Measurements from ENCODE around the gene RNU7-1. TPM values are rescaled to one million over a fixed set of nuclear protein-coding genes. Genes with fewer than 3 reads are reported as not detected.

Gene RNU7-1
- total and polyA plus RNA-seq, 2 experiments from 2014 or later, result not detected

GRCh38 chr12:6974180-6974579 is 30.6 kb downstream of the RNU7-1 start:
- Histone ChIP-seq H3F3A (ENCODE audit: insufficient read depth) (peaks cover 6% of the 10 kb centered on the region; the same call in 1 of the 2 replicates), H4K20me1 (ENCODE audit: insufficient read depth) (no peaks in the 10 kb centered on the region), H3K27ac (no peak overlapping the region), H2AFZ (no peak overlapping the region), H3K4me3 (no peak overlapping the region), H3K79me2 (ENCODE audit: insufficient read depth) (peaks cover 51% of the 10 kb centered on the region), H3K27me3 (replicated peaks; ENCODE audit: insufficient read depth) (no peaks in the 10 kb centered on the region), H3K9ac (no peak overlapping the region), H3K36me3 (ENCODE audit: low read depth) (peaks cover 34% of the 10 kb centered on the region), H3K4me1 (ENCODE audit: insufficient read depth) (peaks cover 15% of the 10 kb centered on the region), H3K4me2 (ENCODE audit: unreplicated experiment) (no peak overlapping the region), H3K9me2 (ENCODE audit: insufficient read depth) (no peaks in the 10 kb centered on the region), H3K9me3 (ENCODE audit: low read depth) (no peaks in the 10 kb centered on the region)
- in situ Hi-C loops (cut with MboI), result no loop called here
- 88 to 89% methylated on average over 6 of the region's 6 CpGs for WGBS, 2 experiments (ENCODE audit: low coverage in 1 of 2, low lambda C conversion rate in 2 of 2, missing lambda C conversion rate in 2 of 2)
- TF ChIP-seq EZH2 (IDR thresholded peaks at IDR 0.05; ENCODE audit: insufficient read depth, poor library complexity, severe bottlenecking) (no peak), EZH2phosphoT487 (IDR thresholded peaks at IDR 0.05; ENCODE audit: insufficient read depth, low read depth) (no peak)
- no peak for DNase-seq

GRCh38 chr12:6975297-6976032 is 31.8 kb downstream of the RNU7-1 start:
- Histone ChIP-seq H3K9me2 (ENCODE audit: insufficient read depth) (no peaks in the 10 kb centered on the region), H4K20me1 (ENCODE audit: insufficient read depth) (no peaks in the 10 kb centered on the region), H3K79me2 (ENCODE audit: insufficient read depth) (peaks cover 39% of the 10 kb centered on the region), H3K4me2 (ENCODE audit: unreplicated experiment) (no peak overlapping the region), H2AFZ (no peak overlapping the region), H3K27me3 (replicated peaks; ENCODE audit: insufficient read depth) (no peaks in the 10 kb centered on the region), H3K9me3 (ENCODE audit: low read depth) (no peaks in the 10 kb centered on the region), H3K9ac (no peak overlapping the region), H3F3A (ENCODE audit: insufficient read depth) (peaks cover 6% of the 10 kb centered on the region; the same call in 1 of the 2 replicates), H3K27ac (no peak overlapping the region), H3K36me3 (ENCODE audit: low read depth) (peaks cover 34% of the 10 kb centered on the region), H3K4me3 (no peak overlapping the region), H3K4me1 (ENCODE audit: insufficient read depth) (peaks cover 12% of the 10 kb centered on the region)
- 63 to 73% methylated on average over 2 of the region's 2 CpGs for WGBS, 2 experiments (ENCODE audit: low coverage in 1 of 2, low lambda C conversion rate in 2 of 2, missing lambda C conversion rate in 2 of 2)
- no peak for DNase-seq
- TF ChIP-seq EZH2 (IDR thresholded peaks at IDR 0.05; ENCODE audit: insufficient read depth, poor library complexity, severe bottlenecking) (no peak), EZH2phosphoT487 (IDR thresholded peaks at IDR 0.05; ENCODE audit: insufficient read depth, low read depth) (no peak)
- in situ Hi-C loops (cut with MboI), result no loop called here

- TF ChIP-seq EZH2phosphoT487 (IDR thresholded peaks at IDR 0.05; ENCODE audit: insufficient read depth, low read depth) (no peak), EZH2 (IDR thresholded peaks at IDR 0.05; ENCODE audit: insufficient read depth, poor library complexity, severe bottlenecking) (no peak)
- Histone ChIP-seq H3K36me3 (ENCODE audit: low read depth) (peaks cover 30% of the 10 kb centered on the region), H3K9me3 (ENCODE audit: low read depth) (no peaks in the 10 kb centered on the region), H3K9me2 (ENCODE audit: insufficient read depth) (no peaks in the 10 kb centered on the region), H4K20me1 (ENCODE audit: insufficient read depth) (no peaks in the 10 kb centered on the region), H3K9ac (no peak overlapping the region), H3K4me1 (ENCODE audit: insufficient read depth) (peaks cover 1% of the 10 kb centered on the region; the same call in 1 of the 2 replicates), H3K79me2 (ENCODE audit: insufficient read depth) (peaks cover 19% of the 10 kb centered on the region), H3K4me3 (no peak overlapping the region), H3K4me2 (ENCODE audit: unreplicated experiment) (no peak overlapping the region), H2AFZ (no peak overlapping the region), H3K27ac (no peak overlapping the region), H3K27me3 (replicated peaks; ENCODE audit: insufficient read depth) (no peaks in the 10 kb centered on the region), H3F3A (ENCODE audit: insufficient read depth) (peaks cover 6% of the 10 kb centered on the region; the same call in 1 of the 2 replicates)
- in situ Hi-C loops (cut with MboI), result no loop called here
- DNase-seq, result no peak
- WGBS, 2 experiments (ENCODE audit: low coverage in 1 of 2, low lambda C conversion rate in 2 of 2, missing lambda C conversion rate in 2 of 2), result 70 to 74% methylated on average over 10 of the region's 10 CpGs
These were observed 34.0 kb downstream of the RNU7-1 start for GRCh38 chr12:6977653-6978052.

GRCh38 chr12:6978188-6978587 is 34.6 kb downstream of the RNU7-1 start:
- DNase-seq, result no peak
- TF ChIP-seq EZH2 (IDR thresholded peaks at IDR 0.05; ENCODE audit: insufficient read depth, poor library complexity, severe bottlenecking) (no peak), EZH2phosphoT487 (IDR thresholded peaks at IDR 0.05; ENCODE audit: insufficient read depth, low read depth) (no peak)
- in situ Hi-C loops (cut with MboI), result no loop called here
- H3K27me3 ChIP-seq (replicated peaks; ENCODE audit: insufficient read depth), result no peaks in the 10 kb centered on the region
- H3K4me2 ChIP-seq (ENCODE audit: unreplicated experiment), result no peak overlapping the region
- no peak overlapping the region for H3K9ac ChIP-seq
- H3K4me1 ChIP-seq (ENCODE audit: insufficient read depth), result no peaks in the 10 kb centered on the region
- no peak overlapping the region for H3K4me3 ChIP-seq
- peaks cover 13% of the 10 kb centered on the region for H3K79me2 ChIP-seq (ENCODE audit: insufficient read depth)
- 86 to 88% methylated on average over 6 of the region's 6 CpGs for WGBS, 2 experiments (ENCODE audit: low coverage in 1 of 2, low lambda C conversion rate in 2 of 2, missing lambda C conversion rate in 2 of 2)
- no peaks in the 10 kb centered on the region for H3K9me3 ChIP-seq (ENCODE audit: low read depth)
- no peak overlapping the region for H3K27ac ChIP-seq
- no peaks in the 10 kb centered on the region for H4K20me1 ChIP-seq (ENCODE audit: insufficient read depth)
- H3K9me2 ChIP-seq (ENCODE audit: insufficient read depth), result no peaks in the 10 kb centered on the region
- H3F3A ChIP-seq (ENCODE audit: insufficient read depth), result peaks cover 6% of the 10 kb centered on the region; the same call in 1 of the 2 replicates
- H3K36me3 ChIP-seq (ENCODE audit: low read depth), result peaks cover 34% of the 10 kb centered on the region
- no peak overlapping the region for H2AFZ ChIP-seq
